SH-SY5Y (cell line): Measurements from ENCODE around the gene ZNF214.

Source experiments
- GATA2 ChIP-seq: IDR thresholded peaks from 2 replicates; pipeline ENCODE4 v1.6.1; 2011; ENCODE audit warnings: mild to moderate bottlenecking, low read depth, low read length
- GATA3 ChIP-seq: IDR thresholded peaks from 2 replicates; pipeline ENCODE4 v1.6.1; 2011; ENCODE audit warnings: low read depth, mild to moderate bottlenecking, low read length, moderate library complexity

Gene ZNF214

DNA sequence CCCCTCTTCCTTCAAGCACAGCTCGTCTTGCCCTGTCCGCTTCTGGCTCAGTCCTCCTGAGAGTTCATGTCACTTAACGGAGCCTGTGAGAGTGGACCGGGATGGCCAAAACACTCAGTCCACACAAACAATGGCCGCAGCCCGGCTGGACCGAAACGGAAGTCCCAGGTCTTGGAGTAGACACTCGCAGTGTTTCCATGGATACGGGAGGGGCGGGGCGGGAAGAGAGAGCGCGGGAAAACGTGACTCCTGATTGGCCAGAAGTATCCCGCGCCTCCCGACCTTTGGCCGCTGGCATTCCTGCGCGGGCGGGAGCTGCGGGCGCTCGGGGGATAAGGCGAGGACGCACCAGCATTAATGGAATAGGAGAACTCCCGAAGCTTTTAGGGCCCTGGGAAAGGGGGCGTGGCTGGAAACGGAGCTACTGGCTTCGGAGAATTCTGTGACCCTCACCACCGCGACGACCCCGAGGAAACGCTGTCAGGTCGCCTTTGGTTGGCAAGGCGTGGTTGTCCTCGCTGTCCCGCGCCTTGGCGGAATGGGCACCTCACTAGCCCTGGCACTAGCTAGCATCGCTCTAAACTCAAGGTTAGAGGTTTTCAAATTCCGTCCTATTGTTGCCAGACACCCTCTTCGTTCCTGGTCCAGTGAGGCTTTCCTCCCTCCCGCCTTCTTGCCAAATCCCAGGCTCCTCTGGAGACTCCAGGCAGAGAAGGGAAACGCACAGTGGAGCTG lies at the start of gene ZNF214, which contains the start of gene NLRP14:
TSS of gene ZNF214 (minus strand) at position 164 of the 735 bp plus-strand sequence. CDS start 17,511 bp downstream, outside the sequence.
TSS of gene NLRP14 (plus strand) at position 297 of the 735 bp plus-strand sequence. CDS start 18,108 bp downstream, outside the sequence.
- no peak for TF ChIP-seq GATA2
- TF ChIP-seq GATA3: no peak

DNA sequence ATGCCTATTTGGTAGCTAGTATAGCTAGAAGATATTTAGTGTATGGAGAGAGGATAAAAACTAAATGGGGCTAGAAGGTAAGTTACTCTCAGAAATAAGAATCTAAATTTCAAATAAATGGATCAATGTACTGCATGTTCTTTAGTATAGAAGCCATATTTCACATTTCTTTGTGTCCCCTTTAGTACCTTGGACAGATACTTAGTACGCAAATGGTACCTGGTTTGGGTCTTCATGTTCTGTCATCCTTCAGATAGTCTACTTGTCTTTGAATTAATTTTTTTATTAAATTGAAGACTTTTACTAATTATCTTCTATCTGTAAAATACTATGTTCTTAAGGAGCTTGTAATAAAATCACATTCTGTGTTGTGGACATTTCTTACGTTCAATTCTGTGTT lies 42.4 kb upstream of the ZNF214 start:
- TF ChIP-seq GATA2 (no peak), GATA3 (no peak)

GRCh38 chr11:7060868-7061267 lies 40.7 kb upstream of the ZNF214 start:
- TF ChIP-seq GATA2: no peak

- TF ChIP-seq GATA3 (no peak), GATA2 (no peak)
Measured at GRCh38 chr11:7057641-7058040, 37.5 kb upstream of the ZNF214 start.

- TF ChIP-seq GATA2 (no peak), GATA3 (no peak)
Measured at GRCh38 chr11:7056828-7057513, 36.8 kb upstream of the ZNF214 start.

GRCh38 chr11:7050191-7050590 lies 30.0 kb upstream of the ZNF214 start:
- TF ChIP-seq GATA2: no peak
- TF ChIP-seq GATA3: no peak

- TF ChIP-seq GATA2 (no peak), GATA3 (no peak)
Measured at GRCh38 chr11:7046474-7047175, 26.5 kb upstream of the ZNF214 start.

DNA sequence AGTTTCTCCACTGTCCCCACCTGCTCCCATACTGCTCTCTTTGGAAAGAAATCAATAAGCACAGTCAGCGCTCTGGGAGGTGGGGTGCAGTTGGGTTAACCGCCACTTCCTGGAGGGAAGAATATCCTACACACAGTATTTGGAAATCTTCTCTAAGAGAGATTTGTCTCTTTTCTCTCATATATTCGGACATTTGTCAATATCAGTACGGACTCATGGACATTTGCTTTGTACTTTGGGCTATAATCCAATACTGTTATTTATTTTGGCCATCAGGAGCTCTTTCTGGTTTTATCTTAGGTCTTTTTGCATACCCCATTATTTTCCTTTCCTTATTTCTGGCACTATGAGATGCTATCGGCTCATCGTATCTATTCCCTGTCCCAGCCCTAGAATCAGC lies 13.9 kb upstream of the ZNF214 start:
- no peak for TF ChIP-seq GATA3
- no peak for TF ChIP-seq GATA2

DNA sequence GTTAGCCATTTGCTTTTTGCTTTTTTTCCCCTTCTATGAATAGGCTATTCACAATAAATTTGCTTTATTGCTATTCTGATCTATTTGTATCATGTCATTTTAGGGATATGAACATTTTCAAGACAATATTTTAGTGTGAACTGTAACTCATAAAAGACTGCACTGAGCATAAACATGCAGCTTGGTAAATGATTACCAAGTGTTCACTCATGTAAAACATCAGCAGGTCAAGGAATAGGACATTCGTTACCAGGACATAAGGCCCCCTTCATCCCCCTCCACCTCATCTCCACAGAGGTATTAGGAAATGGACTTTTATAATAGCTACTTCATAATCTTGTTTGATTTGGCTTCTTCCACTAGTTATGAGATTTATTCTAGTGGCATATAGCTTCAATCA lies 12.5 kb upstream of the ZNF214 start:
- no peak for TF ChIP-seq GATA3
- no peak for TF ChIP-seq GATA2

DNA sequence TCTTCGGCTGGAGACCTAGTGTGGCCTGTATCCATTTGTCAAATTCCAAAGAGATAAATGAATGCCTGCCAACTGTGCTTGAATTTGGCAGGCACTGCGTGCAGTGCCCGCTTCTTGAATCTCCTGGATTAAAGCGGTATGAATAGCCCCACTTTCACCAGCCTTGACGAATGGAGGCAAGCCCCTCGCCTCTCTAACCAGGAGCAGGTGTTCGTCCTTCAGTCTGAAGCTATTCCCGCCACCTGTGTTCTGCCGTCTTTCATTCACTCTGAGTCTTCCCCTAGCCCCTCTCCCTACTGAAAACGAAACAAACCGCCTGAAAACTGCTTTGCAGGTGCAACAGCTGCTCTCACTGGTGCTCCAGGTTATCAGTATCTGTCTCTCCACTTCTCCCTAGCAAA lies 11.3 kb upstream of the ZNF214 start:
- no peak for TF ChIP-seq GATA2
- TF ChIP-seq GATA3: no peak

DNA sequence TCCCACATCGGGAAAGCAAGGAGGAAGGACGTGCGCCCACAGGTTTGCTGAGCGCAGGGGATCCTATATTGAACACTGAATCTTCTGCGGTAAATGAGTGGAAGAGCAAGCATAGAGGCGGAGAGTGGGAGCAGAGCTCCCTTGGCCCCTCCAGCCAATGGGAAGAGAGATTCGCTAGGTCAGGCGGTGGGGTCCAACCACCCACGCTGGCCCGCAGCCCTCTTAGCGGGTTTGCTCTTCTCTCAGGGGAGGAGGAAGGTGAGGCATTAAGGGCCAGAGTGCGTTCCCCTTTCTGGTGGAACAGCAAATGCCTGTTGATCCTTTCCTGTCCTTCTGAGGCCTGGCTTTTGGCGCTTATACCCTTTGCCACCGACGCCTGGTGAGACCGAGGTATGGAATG lies 10.7 kb upstream of the ZNF214 start:
- TF ChIP-seq GATA2: no peak
- TF ChIP-seq GATA3: no peak

DNA sequence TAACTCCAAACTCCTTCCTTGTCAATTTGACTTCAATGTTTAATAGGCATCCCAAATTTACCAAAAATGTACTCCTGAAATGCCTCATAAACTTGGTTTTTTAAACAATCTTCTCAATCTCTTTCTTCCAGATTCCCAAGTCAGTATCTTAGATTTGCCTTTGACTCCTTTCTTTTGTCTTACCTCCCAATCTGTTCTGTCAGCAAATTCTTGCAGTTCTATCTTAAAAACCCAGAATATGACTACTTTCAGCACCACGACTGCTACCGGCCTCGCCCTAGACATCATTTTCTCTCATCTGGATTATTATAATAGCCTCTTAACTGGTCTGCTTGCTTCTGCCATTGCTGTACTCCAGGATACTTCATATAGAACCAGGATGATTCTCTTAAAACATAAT lies 8.0 kb upstream of the ZNF214 start:
- TF ChIP-seq GATA3: no peak
- TF ChIP-seq GATA2: no peak

DNA sequence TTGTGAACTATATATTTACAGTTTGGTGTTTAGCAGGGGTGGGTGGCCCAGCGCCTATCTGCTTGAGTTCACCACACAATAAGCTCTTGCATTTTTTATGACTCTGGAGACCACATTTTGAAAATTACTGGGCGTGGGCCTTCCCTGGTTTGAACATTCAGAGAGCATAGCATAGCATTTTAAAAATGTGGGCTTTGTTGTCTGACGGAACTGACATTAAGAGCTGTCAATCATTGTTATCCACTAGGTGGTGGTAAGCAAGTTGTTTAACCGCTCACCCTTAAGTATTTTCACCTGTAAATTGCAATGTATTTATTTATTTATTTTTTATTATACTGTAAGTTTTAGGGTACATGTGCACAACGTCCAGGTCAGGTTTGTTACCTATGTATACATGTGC lies 1.2 kb upstream of the ZNF214 start:
- TF ChIP-seq GATA3: no peak
- no peak for TF ChIP-seq GATA2

GRCh38 chr11:7019500-7020182 lies 505 bp downstream of the ZNF214 start:
- TF ChIP-seq GATA3 (no peak), GATA2 (no peak)

DNA sequence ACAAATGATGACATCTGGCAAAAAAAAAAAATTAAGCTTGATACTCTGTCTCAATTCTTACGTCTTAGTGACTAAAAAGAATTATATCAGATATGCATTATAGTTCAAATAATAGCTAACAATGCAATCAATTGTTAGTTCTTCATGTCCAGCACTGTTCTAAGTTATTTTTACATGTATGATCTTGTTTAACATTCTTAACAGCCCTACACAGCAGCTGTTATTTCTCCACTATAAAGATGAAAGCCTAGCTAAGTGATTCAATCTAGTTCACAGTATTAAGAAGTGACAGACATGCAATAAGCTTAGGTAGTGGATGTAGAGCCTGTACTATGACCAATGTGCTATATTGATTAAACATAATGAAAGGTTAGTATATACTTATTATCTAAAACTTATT lies 4.1 kb downstream of the ZNF214 start:
- TF ChIP-seq GATA2 (no peak), GATA3 (no peak)

- TF ChIP-seq GATA3 (no peak), GATA2 (no peak)
Measured at GRCh38 chr11:7014118-7014517, 6.0 kb downstream of the ZNF214 start.
